HEK293 (cell line): ENCODE measurements around the gene SYNE2.

Source experiments
- CTCF ChIA-PET: fragments of 350-600 bp; formaldehyde crosslinking; extraction: SDS; loops from one replicate; lab custom pipeline; 2021; ENCODE audit warnings: antibody characterized with exemption; lab: Yijun Ruan, JAX
- POLR2A ChIA-PET: fragments of 300-600 bp; formaldehyde crosslinking; extraction: SDS; loops from one replicate; lab custom pipeline; 2020; ENCODE audit warnings: antibody characterized with exemption, inconsistent platforms; lab: Yijun Ruan, JAX
- H3K27ac ChIP-seq: fragments of 200-500 bp; sonication (Bioruptor generic); 2 replicates; pipeline ENCODE4 v1.5.1; 2014; ENCODE audit warnings: low read depth, low read length, control low read depth, inconsistent platforms; ENCODE audit errors: extremely low read depth
- H3K36me3 ChIP-seq, 2 experiments: fragments of 200-500 bp in 1 of 2; sonication (Bioruptor generic) in 1 of 2; 1 replicate in 1 of 2; 2 replicates in 1 of 2; pipeline ENCODE4 v1.5.1; 2014 to 2017; ENCODE audit warnings: inconsistent platforms in 2 of 2, low read length in 2 of 2; ENCODE audit not compliant: control insufficient read depth in 2 of 2, insufficient read depth in 1 of 2
- H3K4me1 ChIP-seq: fragments of 200-500 bp; sonication (Bioruptor generic); 2 replicates; pipeline ENCODE4 v1.5.1; 2014; ENCODE audit warnings: mild to moderate bottlenecking, low read length, inconsistent platforms; ENCODE audit not compliant: control insufficient read depth, insufficient read depth
- H3K4me3 ChIP-seq: 2 replicates; pipeline ENCODE4 v1.5.1; 2011; ENCODE audit warnings: low read depth, mild to moderate bottlenecking, control low read depth, low read length, moderate library complexity
- H3K9me3 ChIP-seq: fragments of 200-500 bp; sonication (Bioruptor generic); 2 replicates; pipeline ENCODE4 v1.5.1; 2014; ENCODE audit warnings: low read depth, low read length, inconsistent platforms; ENCODE audit not compliant: control insufficient read depth, insufficient read depth
- KLF9 ChIP-seq: fragments of 450-650 bp; formaldehyde crosslinking; IDR thresholded peaks from 2 replicates; pipeline ENCODE4 v1.5.1; 2016; ENCODE audit warnings: missing biosample characterization, missing genetic modification characterization, low read depth
- PRDM2 ChIP-seq: fragments of 450-650 bp; formaldehyde crosslinking; IDR thresholded peaks from 2 replicates; pipeline ENCODE4 v1.5.1; 2016; ENCODE audit warnings: missing biosample characterization, missing genetic modification characterization, borderline replicate concordance
- REPIN1 ChIP-seq: fragments of 450-650 bp; formaldehyde crosslinking; IDR thresholded peaks from 2 replicates; pipeline ENCODE4 v1.5.1; 2017; ENCODE audit warnings: missing biosample characterization, missing genetic modification characterization, low read depth
- ZBTB7A ChIP-seq: fragments of 450-650 bp; formaldehyde crosslinking; IDR thresholded peaks from 2 replicates; pipeline ENCODE4 v1.5.1; 2016; ENCODE audit warnings: low read depth, missing biosample characterization, missing genetic modification characterization
- ZNF157 ChIP-seq: fragments of 450-650 bp; formaldehyde crosslinking; IDR thresholded peaks from 2 replicates; pipeline ENCODE4 v1.5.1; 2016; ENCODE audit warnings: missing biosample characterization, missing genetic modification characterization
- ZNF214 ChIP-seq: fragments of 450-650 bp; formaldehyde crosslinking; IDR thresholded peaks from 2 replicates; pipeline ENCODE4 v1.5.1; 2017; ENCODE audit warnings: missing biosample characterization, mild to moderate bottlenecking, missing genetic modification characterization, borderline replicate concordance
- ZNF280D ChIP-seq: fragments of 450-650 bp; formaldehyde crosslinking; IDR thresholded peaks from 2 replicates; pipeline ENCODE4 v1.5.1; 2016; ENCODE audit warnings: missing biosample characterization, missing genetic modification characterization
- ZNF311 ChIP-seq: fragments of 450-650 bp; formaldehyde crosslinking; IDR thresholded peaks from 2 replicates; pipeline ENCODE4 v1.5.1; 2017; ENCODE audit warnings: missing biosample characterization, missing genetic modification characterization, borderline replicate concordance
- ZNF473 ChIP-seq: fragments of 450-650 bp; formaldehyde crosslinking; IDR thresholded peaks from 2 replicates; pipeline ENCODE4 v1.5.1; 2017; ENCODE audit warnings: missing biosample characterization, missing genetic modification characterization
- ZNF518A ChIP-seq: fragments of 450-650 bp; formaldehyde crosslinking; conservative IDR thresholded peaks from 2 replicates; pipeline ENCODE4 v1.5.1; 2016; ENCODE audit warnings: low read depth, missing biosample characterization, missing genetic modification characterization

The SYNE2 gene

GRCh38 chr14:63982629-63983028 lies 129.8 kb downstream of the SYNE2 start (continued):
- TF ChIP-seq ZNF280D (tag by site-specific recombination) (no peak), ZNF518A (tag by site-specific recombination) (no peak)

- CTCF ChIA-PET, result interaction anchor here (0.5 to 0.7 kb wide), 2 partner anchors 36 to 39 kb away, joined by 3 to 4 read pairs; no protein-coding TSS in a partner anchor
- Histone ChIP-seq H3K9me3 (no peaks in the 10 kb centered on the region), H3K36me3 (peaks cover 12 to 17% of the 10 kb centered on the region in 2 experiments), H3K4me1 (no peaks in the 10 kb centered on the region), H3K27ac (no peak overlapping the region), H3K4me3 (no peak overlapping the region)
- TF ChIP-seq KLF9 (tag by site-specific recombination) (no peak), ZNF214 (tag by site-specific recombination) (no peak), PRDM2 (no peak), ZNF157 (tag by site-specific recombination) (no peak), ZNF311 (no peak), ZNF473 (tag by site-specific recombination) (no peak), ZBTB7A (tag by site-specific recombination) (no peak), REPIN1 (tag by site-specific recombination) (no peak)
- POLR2A ChIA-PET, result no interaction called here
These were observed 134.2 kb downstream of the SYNE2 start for GRCh38 chr14:63986789-63987533.
